Measurements from ENCODE around the gene HADHA. TPM values are rescaled to one million over a fixed set of nuclear protein-coding genes. Genes with fewer than 3 reads are reported as not detected.
A peak's percentile ranks its signal among the peaks of the same experiment; 100 is the strongest.

The HADHA gene
- total RNA-seq, 2 donors from 2014 or later: 80.4 to 108 TPM

DNA sequence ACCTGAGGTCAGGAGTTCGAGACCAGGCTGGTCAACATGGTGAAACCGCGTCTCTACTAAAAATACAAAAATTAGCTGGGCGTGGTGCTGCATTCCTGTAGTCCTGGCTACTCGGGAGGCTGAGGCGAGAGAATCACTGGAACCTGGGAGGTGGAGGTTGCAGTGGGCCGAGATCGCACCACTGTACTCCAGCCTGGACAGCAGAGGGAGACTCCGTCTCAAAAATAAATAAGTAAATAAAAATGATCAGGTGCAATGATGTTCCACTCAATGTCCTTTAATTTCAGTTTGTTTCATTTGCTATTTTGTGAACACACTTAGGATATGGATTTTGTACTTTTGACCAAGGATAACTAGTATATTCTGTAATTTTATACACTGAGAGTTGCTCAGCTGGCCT is 9.3 kb downstream of the HADHA start:
- H3K36me3 Mint-ChIP-seq: peaks cover 13% of the 10 kb centered on the region
- H3K9me3 Mint-ChIP-seq: no peaks in the 10 kb centered on the region
- no peaks in the 10 kb centered on the region for H3K27me3 Mint-ChIP-seq
- no peak for DNase-seq (ENCODE audit: low spot score)
- peaks cover 4 to 9% of the 10 kb centered on the region in 2 donors for H3K4me1 Mint-ChIP-seq (ENCODE audit: low read depth in 2 of 2)
- no peak overlapping the region for H3K4me3 Mint-ChIP-seq
- H3K27ac Mint-ChIP-seq: no peak overlapping the region
- ATAC-seq: no peak

GRCh38 chr2:26230806-26231205 is 13.6 kb downstream of the HADHA start:
- Mint-ChIP-seq H3K4me3 (no peak overlapping the region), H3K36me3 (peaks cover 8% of the 10 kb centered on the region), H3K27me3 (no peaks in the 10 kb centered on the region), H3K27ac (no peak overlapping the region), H3K9me3 (no peaks in the 10 kb centered on the region), H3K4me1 (ENCODE audit: low read depth in 2 of 2) (no peaks in the 10 kb centered on the region)
- DNase-seq (ENCODE audit: low spot score) (no peak), ATAC-seq (no peak)

DNA sequence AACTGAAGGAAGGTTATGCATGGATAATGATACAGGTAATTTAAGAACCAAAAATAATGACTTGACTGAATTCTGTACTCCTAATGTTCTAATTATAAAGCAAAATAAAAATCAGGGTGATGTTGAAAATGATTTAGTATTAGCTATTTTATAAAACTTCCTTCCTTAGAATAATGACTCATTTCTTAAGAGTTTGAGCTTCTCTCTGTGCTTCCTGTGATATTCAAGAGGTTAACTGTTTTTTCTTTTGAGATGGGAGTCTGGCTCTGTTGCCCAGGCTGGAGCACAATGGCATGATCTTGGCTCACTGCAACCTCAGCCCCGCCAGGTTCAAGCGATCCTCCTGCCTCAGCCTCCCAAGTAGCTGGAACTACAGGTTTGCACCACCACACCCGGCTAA is 14.8 kb downstream of the HADHA start:
- Mint-ChIP-seq H3K27me3 (no peaks in the 10 kb centered on the region), H3K4me3 (no peak overlapping the region)

DNA sequence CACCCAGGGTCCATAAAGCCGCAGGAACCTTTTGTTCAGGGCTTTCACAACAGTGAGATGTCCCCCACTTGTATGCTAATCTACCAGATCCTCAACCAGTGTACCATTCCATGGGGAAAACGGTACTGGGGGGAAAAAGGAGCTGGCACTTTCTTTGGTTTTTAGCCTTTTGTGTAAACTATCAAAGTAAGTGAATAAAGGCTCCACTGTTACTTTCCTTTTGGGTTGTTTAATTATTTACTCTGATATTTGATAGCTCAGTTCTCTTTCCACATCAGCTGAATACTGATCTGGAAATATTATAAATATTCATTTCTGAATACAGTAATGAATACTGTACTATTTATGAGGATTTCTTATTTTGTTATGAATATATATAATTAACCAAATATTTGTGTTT is 20.3 kb downstream of the HADHA start:
- no peaks in the 10 kb centered on the region for H3K36me3 Mint-ChIP-seq
- H3K27me3 Mint-ChIP-seq: no peaks in the 10 kb centered on the region
- no peaks in the 10 kb centered on the region for H3K4me1 Mint-ChIP-seq (ENCODE audit: low read depth in 2 of 2)
- DNase-seq (ENCODE audit: low spot score): no peak
- H3K27ac Mint-ChIP-seq: no peak overlapping the region
- H3K4me3 Mint-ChIP-seq: no peak overlapping the region
- H3K9me3 Mint-ChIP-seq: no peaks in the 10 kb centered on the region
- ATAC-seq: no peak

More for the DNA sequence above, 14.8 kb downstream of the HADHA start:
- ATAC-seq (no peak), DNase-seq (ENCODE audit: low spot score) (no peak)
- H3K36me3 Mint-ChIP-seq: peaks cover 5% of the 10 kb centered on the region
- no peaks in the 10 kb centered on the region for H3K4me1 Mint-ChIP-seq (ENCODE audit: low read depth in 2 of 2)
- H3K27ac Mint-ChIP-seq: no peak overlapping the region
- no peaks in the 10 kb centered on the region for H3K9me3 Mint-ChIP-seq

- Mint-ChIP-seq H3K4me3 (no peak overlapping the region), H3K27ac (peak overlapping the region in 1 of 2 donors; percentile 17), H3K4me1 (ENCODE audit: low read depth in 2 of 2) (no peaks in the 10 kb centered on the region), H3K9me3 (no peaks in the 10 kb centered on the region), H3K27me3 (no peaks in the 10 kb centered on the region), H3K36me3 (no peaks in the 10 kb centered on the region)
- no peak for ATAC-seq
- no peak for DNase-seq (ENCODE audit: low spot score)
Observed at GRCh38 chr2:26223018-26223417, 21.4 kb downstream of the HADHA start.

GRCh38 chr2:26217720-26218119 is 26.7 kb downstream of the HADHA start:
- Mint-ChIP-seq H3K36me3 (peaks cover 26% of the 10 kb centered on the region), H3K27ac (no peak overlapping the region), H3K4me3 (no peak overlapping the region), H3K27me3 (no peaks in the 10 kb centered on the region), H3K9me3 (no peaks in the 10 kb centered on the region), H3K4me1 (ENCODE audit: low read depth in 2 of 2) (peaks cover 3 to 5% of the 10 kb centered on the region in 2 donors)
- ATAC-seq (no peak), DNase-seq (ENCODE audit: low spot score) (no peak)

DNA sequence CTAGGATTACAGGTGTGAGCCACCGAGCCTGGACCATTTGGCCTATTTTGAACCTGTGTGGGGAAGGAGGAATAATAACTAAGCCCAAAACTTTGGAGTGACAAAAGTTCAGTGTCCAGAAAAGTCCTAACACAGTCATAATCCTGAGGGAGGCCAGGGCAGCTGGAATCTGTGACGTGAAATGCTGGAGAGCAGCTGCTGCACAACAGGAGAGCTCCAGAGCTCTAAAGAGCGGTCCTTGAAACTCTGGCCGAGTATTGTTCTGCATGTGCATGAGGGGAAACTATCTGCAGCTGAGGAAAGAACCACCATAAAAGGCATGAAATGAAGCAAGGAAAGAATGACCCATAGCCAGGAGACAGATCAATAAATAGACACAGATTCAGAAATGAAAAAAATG is 27.8 kb downstream of the HADHA start:
- no peaks in the 10 kb centered on the region for H3K27me3 Mint-ChIP-seq
- H3K4me3 Mint-ChIP-seq: no peak overlapping the region
- peaks cover 3 to 5% of the 10 kb centered on the region in 2 donors for H3K4me1 Mint-ChIP-seq (ENCODE audit: low read depth in 2 of 2)
- DNase-seq (ENCODE audit: low spot score): no peak
- ATAC-seq: no peak
- no peaks in the 10 kb centered on the region for H3K9me3 Mint-ChIP-seq
- peaks cover 33% of the 10 kb centered on the region for H3K36me3 Mint-ChIP-seq
- no peak overlapping the region for H3K27ac Mint-ChIP-seq

GRCh38 chr2:26215833-26216232 is 28.6 kb downstream of the HADHA start:
- no peak for DNase-seq (ENCODE audit: low spot score)
- H3K4me1 Mint-ChIP-seq (ENCODE audit: low read depth in 2 of 2): peaks cover 3 to 5% of the 10 kb centered on the region in 2 donors
- peaks cover 35% of the 10 kb centered on the region for H3K36me3 Mint-ChIP-seq
- H3K27ac Mint-ChIP-seq: no peak overlapping the region
- H3K27me3 Mint-ChIP-seq: no peaks in the 10 kb centered on the region
- ATAC-seq: no peak
- no peak overlapping the region for H3K4me3 Mint-ChIP-seq
- no peaks in the 10 kb centered on the region for H3K9me3 Mint-ChIP-seq

- no peaks in the 10 kb centered on the region for H3K9me3 Mint-ChIP-seq
- H3K4me3 Mint-ChIP-seq: no peak overlapping the region
- H3K4me1 Mint-ChIP-seq (ENCODE audit: low read depth in 2 of 2): peaks cover 3 to 5% of the 10 kb centered on the region in 2 donors
- H3K36me3 Mint-ChIP-seq: peaks cover 35% of the 10 kb centered on the region
- no peak for ATAC-seq
- H3K27me3 Mint-ChIP-seq: no peaks in the 10 kb centered on the region
- no peak overlapping the region for H3K27ac Mint-ChIP-seq
- no peak for DNase-seq (ENCODE audit: low spot score)
Observed at GRCh38 chr2:26214759-26215158, 29.7 kb downstream of the HADHA start.

DNA sequence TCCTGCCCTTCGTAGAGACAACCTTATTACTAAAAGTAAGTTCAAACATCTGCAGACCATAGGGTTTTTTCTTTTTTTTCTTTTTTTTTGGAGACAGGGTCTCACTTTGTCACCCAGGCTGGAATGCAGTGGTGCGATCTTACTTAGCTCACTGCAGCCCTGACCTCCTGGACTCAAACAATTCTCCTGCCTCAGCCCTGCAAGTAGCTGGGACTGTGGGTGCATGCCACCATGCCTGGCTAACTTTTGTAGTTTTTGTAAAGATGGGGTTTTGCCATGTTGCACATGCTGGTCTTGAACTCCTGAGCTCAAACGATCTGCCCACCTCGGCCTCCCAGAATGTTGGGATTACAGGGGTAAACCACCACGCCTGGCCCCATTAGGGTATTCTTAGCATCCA is 32.4 kb downstream of the HADHA start:
- Mint-ChIP-seq H3K4me3 (no peak overlapping the region), H3K9me3 (no peaks in the 10 kb centered on the region), H3K27me3 (no peaks in the 10 kb centered on the region), H3K36me3 (peaks cover 47% of the 10 kb centered on the region), H3K27ac (no peak overlapping the region), H3K4me1 (ENCODE audit: low read depth in 2 of 2) (peaks cover 3 to 5% of the 10 kb centered on the region in 2 donors)
- DNase-seq (ENCODE audit: low spot score) (no peak), ATAC-seq (no peak)

- Mint-ChIP-seq H3K36me3 (peaks cover 41% of the 10 kb centered on the region), H3K9me3 (no peaks in the 10 kb centered on the region), H3K27ac (no peak overlapping the region), H3K4me1 (ENCODE audit: low read depth in 2 of 2) (no peaks in the 10 kb centered on the region), H3K27me3 (no peaks in the 10 kb centered on the region), H3K4me3 (no peak overlapping the region)
- DNase-seq (ENCODE audit: low spot score) (no peak), ATAC-seq (no peak)
Observed at GRCh38 chr2:26203906-26204305, 40.5 kb downstream of the HADHA start.

DNA sequence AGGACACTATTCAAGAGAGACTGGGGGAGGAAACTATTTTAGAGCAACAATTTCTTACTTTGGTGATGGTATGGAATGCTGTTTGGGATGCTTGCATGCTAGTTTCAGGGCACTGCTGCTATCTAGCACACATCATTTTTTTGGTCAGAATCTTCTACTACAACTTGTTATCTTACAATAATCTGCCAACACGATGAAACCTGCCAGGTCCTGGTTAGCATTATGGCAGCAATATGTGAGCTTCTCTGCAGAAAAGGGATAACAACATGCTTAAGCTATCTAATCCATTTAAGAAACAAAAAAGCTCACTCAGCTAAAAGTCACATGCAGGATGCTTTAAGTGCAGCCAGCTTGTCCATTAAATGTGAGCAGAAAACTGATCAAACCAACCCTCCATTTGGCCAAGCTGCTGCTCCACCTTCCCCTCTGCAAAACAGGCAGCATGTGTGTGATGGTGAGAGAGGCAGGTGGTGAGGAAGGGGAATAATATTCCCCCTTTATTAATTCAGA is 41.4 kb downstream of the HADHA start:
- Mint-ChIP-seq H3K9me3 (no peaks in the 10 kb centered on the region), H3K36me3 (peaks cover 38% of the 10 kb centered on the region), H3K27ac (no peak overlapping the region), H3K4me1 (ENCODE audit: low read depth in 2 of 2) (no peaks in the 10 kb centered on the region), H3K4me3 (no peak overlapping the region), H3K27me3 (no peaks in the 10 kb centered on the region)
- ATAC-seq (no peak), DNase-seq (ENCODE audit: low spot score) (no peak)

DNA sequence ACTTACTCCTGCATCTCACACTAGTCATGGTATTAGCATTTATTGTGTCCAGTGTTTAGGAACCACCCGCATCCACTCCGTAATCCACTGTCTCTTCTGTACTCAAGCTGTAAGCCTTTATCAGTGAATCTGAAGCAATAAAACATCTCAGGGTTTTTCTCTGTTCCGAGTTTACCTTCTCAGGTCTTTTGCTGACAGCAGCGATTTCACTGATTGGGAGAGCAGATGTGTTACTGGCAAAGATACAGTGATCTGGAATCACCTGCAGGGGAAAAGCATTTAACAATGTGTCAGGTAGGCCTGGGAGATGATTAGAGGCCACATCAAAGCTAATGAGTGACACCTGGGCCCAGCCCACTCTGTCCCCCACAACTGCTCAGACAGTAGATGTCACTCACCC is 46.9 kb downstream of the HADHA start:
- Mint-ChIP-seq H3K4me1 (ENCODE audit: low read depth in 2 of 2) (no peaks in the 10 kb centered on the region), H3K36me3 (peaks cover 30% of the 10 kb centered on the region), H3K9me3 (no peaks in the 10 kb centered on the region), H3K27ac (no peak overlapping the region), H3K4me3 (no peak overlapping the region), H3K27me3 (no peaks in the 10 kb centered on the region)
- no peak for ATAC-seq
- no peak for DNase-seq (ENCODE audit: low spot score)

GRCh38 chr2:26196683-26197418 is 47.6 kb downstream of the HADHA start:
- Mint-ChIP-seq H3K4me3 (no peak overlapping the region), H3K36me3 (peaks cover 30% of the 10 kb centered on the region), H3K27me3 (no peaks in the 10 kb centered on the region), H3K9me3 (no peaks in the 10 kb centered on the region), H3K4me1 (ENCODE audit: low read depth in 2 of 2) (no peaks in the 10 kb centered on the region), H3K27ac (no peak overlapping the region)
- ATAC-seq (no peak), DNase-seq (ENCODE audit: low spot score) (no peak)
